ENCODE results near the gene DAD1.

DNA sequence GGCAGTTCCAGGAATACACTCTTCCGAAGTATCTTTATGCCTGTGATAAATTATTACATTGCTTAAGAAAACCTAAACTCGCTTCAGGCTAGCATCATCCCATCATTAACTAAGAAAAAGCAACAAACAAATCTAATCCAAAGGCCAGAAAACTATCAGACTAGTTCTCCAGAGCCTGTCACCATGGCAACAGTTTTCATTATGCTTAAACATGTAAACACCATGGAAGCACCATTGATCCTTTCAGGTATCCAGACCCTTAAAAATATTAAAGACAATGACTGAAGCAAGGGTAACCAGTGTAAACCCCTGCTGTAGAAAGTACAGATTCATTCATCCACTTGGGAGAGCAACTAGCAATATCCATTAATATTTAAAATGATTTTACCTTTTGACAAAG, 9.8 kb downstream of the DAD1 start:
- TF ChIP-seq, protein P1, sequence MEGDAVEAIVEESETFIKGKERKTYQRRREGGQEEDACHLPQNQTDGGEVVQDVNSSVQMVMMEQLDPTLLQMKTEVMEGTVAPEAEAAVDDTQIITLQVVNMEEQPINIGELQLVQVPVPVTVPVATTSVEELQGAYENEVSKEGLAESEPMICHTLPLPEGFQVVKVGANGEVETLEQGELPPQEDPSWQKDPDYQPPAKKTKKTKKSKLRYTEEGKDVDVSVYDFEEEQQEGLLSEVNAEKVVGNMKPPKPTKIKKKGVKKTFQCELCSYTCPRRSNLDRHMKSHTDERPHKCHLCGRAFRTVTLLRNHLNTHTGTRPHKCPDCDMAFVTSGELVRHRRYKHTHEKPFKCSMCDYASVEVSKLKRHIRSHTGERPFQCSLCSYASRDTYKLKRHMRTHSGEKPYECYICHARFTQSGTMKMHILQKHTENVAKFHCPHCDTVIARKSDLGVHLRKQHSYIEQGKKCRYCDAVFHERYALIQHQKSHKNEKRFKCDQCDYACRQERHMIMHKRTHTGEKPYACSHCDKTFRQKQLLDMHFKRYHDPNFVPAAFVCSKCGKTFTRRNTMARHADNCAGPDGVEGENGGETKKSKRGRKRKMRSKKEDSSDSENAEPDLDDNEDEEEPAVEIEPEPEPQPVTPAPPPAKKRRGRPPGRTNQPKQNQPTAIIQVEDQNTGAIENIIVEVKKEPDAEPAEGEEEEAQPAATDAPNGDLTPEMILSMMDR (IDR thresholded peaks at IDR 0.05; ENCODE audit: low read length) = no peak
- TF ChIP-seq EZH2 (IDR thresholded peaks at IDR 0.05; ENCODE audit: borderline replicate concordance, low read length) = no peak

Measured in OCI-LY1 (cell line).